ENCODE measurements around the gene DERA.

DERA gene

DNA sequence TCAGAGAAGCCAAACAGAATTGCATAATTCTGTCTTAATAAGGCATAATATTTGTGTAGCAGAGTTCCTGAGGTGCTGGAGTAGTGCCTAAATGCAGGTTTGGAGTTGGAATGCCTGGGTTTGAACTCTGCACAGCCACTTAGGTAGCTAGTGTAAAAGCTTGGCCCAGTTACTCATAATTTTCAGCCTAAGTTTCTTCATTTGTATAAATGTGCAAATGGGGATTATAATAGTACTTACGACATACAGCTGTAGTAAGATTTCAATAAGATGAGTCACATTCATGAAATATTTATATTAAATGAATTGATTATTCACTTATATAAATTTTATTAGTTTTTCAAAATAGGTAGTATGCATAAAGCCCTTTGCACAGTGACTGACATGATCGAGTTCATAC, 175.8 kb downstream of the DERA start:
- FAIRE-seq: no peak

Measured in endometrium (tissue), 2 donors.